MM.1S (cell line): ENCODE results near the gene RAB3GAP2.

Experiments
- DNase-seq: peaks from one replicate; pipeline ENCODE4 v3.0.0-alpha.2; 2015
- H2AFZ ChIP-seq: fragments of 300-600 bp; sonication (generic); 2 replicates; pipeline ENCODE4 v1.6.0; 2016; ENCODE audit warnings: antibody characterized with exemption, low read length
- H3F3A ChIP-seq: fragments of 300-600 bp; sonication (generic); 2 replicates; pipeline ENCODE4 v1.6.1; 2016; ENCODE audit warnings: mild to moderate bottlenecking, antibody characterized with exemption, low read length, moderate library complexity, mixed read lengths; ENCODE audit not compliant: insufficient read depth
- H3K27ac ChIP-seq: fragments of 300-600 bp; sonication (generic); 2 replicates; pipeline ENCODE4 v1.5.1; 2016; ENCODE audit warnings: mild to moderate bottlenecking, low read length
- H3K27me3 ChIP-seq: fragments of 300-600 bp; sonication (generic); replicated peaks from 2 replicates; pipeline ENCODE4 v1.6.0; 2016; ENCODE audit warnings: low read length; ENCODE audit not compliant: insufficient read depth
- H3K36me3 ChIP-seq: fragments of 300-600 bp; sonication (generic); replicated peaks from 2 replicates; pipeline ENCODE4 v1.6.1; 2016; ENCODE audit warnings: mild to moderate bottlenecking, low read length, mixed read lengths; ENCODE audit not compliant: insufficient read depth
- H3K4me1 ChIP-seq: fragments of 300-600 bp; sonication (generic); 2 replicates; pipeline ENCODE4 v1.6.1; 2016; ENCODE audit warnings: low read length, mixed read lengths
- H3K4me2 ChIP-seq: fragments of 300-600 bp; sonication (generic); 2 replicates; pipeline ENCODE4 v1.6.0; 2016; ENCODE audit warnings: low read depth, low read length
- H3K4me3 ChIP-seq: fragments of 300-600 bp; sonication (generic); 2 replicates; pipeline ENCODE4 v1.5.1; 2016; ENCODE audit warnings: low read length, mixed read lengths
- H3K79me2 ChIP-seq: fragments of 300-600 bp; sonication (generic); 2 replicates; pipeline ENCODE4 v1.6.1; 2016; ENCODE audit warnings: mixed run types, low read length, mixed read lengths
- H3K9ac ChIP-seq: fragments of 300-600 bp; sonication (generic); 2 replicates; pipeline ENCODE4 v1.6.1; 2016; ENCODE audit warnings: low read length, mixed read lengths
- H3K9me2 ChIP-seq: fragments of 300-600 bp; sonication (generic); replicated peaks from 2 replicates; pipeline ENCODE4 v1.6.1; 2016; ENCODE audit warnings: mild to moderate bottlenecking, low read length, mixed read lengths; ENCODE audit not compliant: insufficient read depth
- H3K9me3 ChIP-seq: fragments of 300-600 bp; sonication (generic); replicated peaks from 2 replicates; pipeline ENCODE4 v1.6.1; 2016; ENCODE audit warnings: mild to moderate bottlenecking, low read length, mixed read lengths; ENCODE audit not compliant: insufficient read depth
- H4K20me1 ChIP-seq: fragments of 300-600 bp; sonication (generic); 2 replicates; pipeline ENCODE4 v1.6.1; 2016; ENCODE audit warnings: mild to moderate bottlenecking, low read length, moderate library complexity, mixed read lengths; ENCODE audit not compliant: insufficient read depth
- EZH2 ChIP-seq: fragments of 300-600 bp; sonication (generic); optimal IDR thresholded peaks from 2 replicates; pipeline ENCODE3; 2017; ENCODE audit warnings: low read depth, mild to moderate bottlenecking, antibody characterized with exemption, low read length, mixed read lengths
- EZH2phosphoT487 ChIP-seq: fragments of 300-600 bp; sonication (generic); IDR thresholded peaks from 2 replicates; pipeline ENCODE4 v1.6.1; 2018; ENCODE audit warnings: antibody characterized with exemption, low read length
- TF ChIP-seq, protein P1 (sequence below): fragments of 300-600 bp; sonication (generic); IDR thresholded peaks from 2 replicates; pipeline ENCODE4 v1.5.1; 2016; ENCODE audit warnings: antibody characterized with exemption, low read length, mixed read lengths

RAB3GAP2 gene

DNA sequence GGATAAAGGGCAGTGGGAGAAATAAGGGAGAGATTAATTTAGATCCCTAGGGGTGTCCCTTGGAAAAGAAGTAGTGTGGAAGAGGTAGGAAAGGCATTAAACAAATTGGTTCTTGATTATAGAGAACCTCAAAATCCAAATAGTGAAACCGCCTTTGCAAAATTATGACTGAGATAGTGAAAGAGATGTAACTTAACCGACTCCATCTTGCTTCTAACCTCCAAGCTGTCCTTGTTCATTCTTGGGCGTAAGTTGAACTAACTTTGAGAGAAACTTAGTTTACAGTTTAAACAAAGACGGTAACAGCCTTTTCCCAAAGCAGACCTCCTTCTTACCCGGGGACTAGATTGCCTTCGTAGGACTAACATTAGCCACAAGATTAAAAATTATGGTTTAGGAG lies 3.2 kb upstream of the RAB3GAP2 start:
- Histone ChIP-seq H3K9ac (no peak overlapping the region), H3K36me3 (no peaks in the 10 kb centered on the region), H3K79me2 (peaks cover 17% of the 10 kb centered on the region), H3K4me1 (peaks cover 7% of the 10 kb centered on the region), H3K4me2 (no peak overlapping the region), H3K9me2 (no peaks in the 10 kb centered on the region), H3K9me3 (no peaks in the 10 kb centered on the region), H3F3A (peaks cover 10% of the 10 kb centered on the region), H3K27ac (no peak overlapping the region), H3K4me3 (no peak overlapping the region), H2AFZ (no peak overlapping the region), H3K27me3 (no peaks in the 10 kb centered on the region), H4K20me1 (no peaks in the 10 kb centered on the region)
- no peak for DNase-seq
- no peak for TF ChIP-seq EZH2phosphoT487

GRCh38 chr1:220274251-220274855 lies 2.1 kb upstream of the RAB3GAP2 start:
- Histone ChIP-seq H3K27ac (no peak overlapping the region), H3K27me3 (no peaks in the 10 kb centered on the region), H3K79me2 (peaks cover 28% of the 10 kb centered on the region), H3K9me2 (no peaks in the 10 kb centered on the region), H3K4me1 (peaks cover 12% of the 10 kb centered on the region), H4K20me1 (no peaks in the 10 kb centered on the region), H2AFZ (no peak overlapping the region), H3K36me3 (no peaks in the 10 kb centered on the region), H3F3A (peaks cover 10% of the 10 kb centered on the region), H3K9me3 (no peaks in the 10 kb centered on the region), H3K9ac (no peak overlapping the region), H3K4me3 (no peak overlapping the region), H3K4me2 (no peak overlapping the region)
- TF ChIP-seq EZH2 = no peak
- TF ChIP-seq, protein P1, sequence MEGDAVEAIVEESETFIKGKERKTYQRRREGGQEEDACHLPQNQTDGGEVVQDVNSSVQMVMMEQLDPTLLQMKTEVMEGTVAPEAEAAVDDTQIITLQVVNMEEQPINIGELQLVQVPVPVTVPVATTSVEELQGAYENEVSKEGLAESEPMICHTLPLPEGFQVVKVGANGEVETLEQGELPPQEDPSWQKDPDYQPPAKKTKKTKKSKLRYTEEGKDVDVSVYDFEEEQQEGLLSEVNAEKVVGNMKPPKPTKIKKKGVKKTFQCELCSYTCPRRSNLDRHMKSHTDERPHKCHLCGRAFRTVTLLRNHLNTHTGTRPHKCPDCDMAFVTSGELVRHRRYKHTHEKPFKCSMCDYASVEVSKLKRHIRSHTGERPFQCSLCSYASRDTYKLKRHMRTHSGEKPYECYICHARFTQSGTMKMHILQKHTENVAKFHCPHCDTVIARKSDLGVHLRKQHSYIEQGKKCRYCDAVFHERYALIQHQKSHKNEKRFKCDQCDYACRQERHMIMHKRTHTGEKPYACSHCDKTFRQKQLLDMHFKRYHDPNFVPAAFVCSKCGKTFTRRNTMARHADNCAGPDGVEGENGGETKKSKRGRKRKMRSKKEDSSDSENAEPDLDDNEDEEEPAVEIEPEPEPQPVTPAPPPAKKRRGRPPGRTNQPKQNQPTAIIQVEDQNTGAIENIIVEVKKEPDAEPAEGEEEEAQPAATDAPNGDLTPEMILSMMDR = no peak
- no peak for TF ChIP-seq EZH2phosphoT487
- no peak for DNase-seq

DNA sequence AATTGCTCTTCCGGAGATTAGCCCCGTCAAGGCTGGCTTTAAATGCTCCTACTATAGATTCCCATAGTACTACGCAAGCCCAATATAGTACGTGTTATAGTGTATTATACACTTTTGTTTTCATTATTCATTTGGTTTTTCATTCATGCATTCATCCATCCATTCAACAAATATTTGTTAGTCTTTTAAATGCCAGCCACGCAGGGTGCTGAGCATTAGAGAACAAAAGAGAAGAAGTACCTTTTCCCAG lies 513 bp upstream of the RAB3GAP2 start:
- H3K79me2 ChIP-seq = peaks cover 44% of the 10 kb centered on the region
- H3K27me3 ChIP-seq = no peaks in the 10 kb centered on the region
- peaks cover 12% of the 10 kb centered on the region for H3K4me1 ChIP-seq
- no peaks in the 10 kb centered on the region for H4K20me1 ChIP-seq
- peaks cover 10% of the 10 kb centered on the region for H3F3A ChIP-seq
- H3K9me3 ChIP-seq = no peaks in the 10 kb centered on the region
- peak overlapping the region; percentile 84 for H3K9ac ChIP-seq
- DNase-seq = no peak
- H3K36me3 ChIP-seq = 0 out of 2 replicates have a peak, but pooled peaks cover 3% of the 10 kb centered on the region
- no peaks in the 10 kb centered on the region for H3K9me2 ChIP-seq
- H3K4me2 ChIP-seq = peak overlapping the region; percentile 92
- TF ChIP-seq EZH2phosphoT487 = no peak
- TF ChIP-seq, protein P1 = no peak
- TF ChIP-seq EZH2 = no peak
- peak overlapping the region; percentile 75 for H3K4me3 ChIP-seq
- peak overlapping the region; percentile 80 for H2AFZ ChIP-seq
- H3K27ac ChIP-seq = peak overlapping the region; percentile 63; the same call in 1 of the 2 replicates

GRCh38 chr1:220271706-220272046 lies 577 bp downstream of the RAB3GAP2 start:
- no peaks in the 10 kb centered on the region for H3K27me3 ChIP-seq
- H3K27ac ChIP-seq = peak overlapping the region; percentile 63
- peak overlapping the region; percentile 50 for H2AFZ ChIP-seq
- no peaks in the 10 kb centered on the region for H3K9me2 ChIP-seq
- no peaks in the 10 kb centered on the region for H3K9me3 ChIP-seq
- DNase-seq = no peak
- H4K20me1 ChIP-seq = no peaks in the 10 kb centered on the region
- peaks cover 12% of the 10 kb centered on the region for H3K4me1 ChIP-seq
- H3K36me3 ChIP-seq = peaks cover 3% of the 10 kb centered on the region; the same call in 1 of the 2 replicates
- peaks cover 55% of the 10 kb centered on the region for H3K79me2 ChIP-seq
- no peak for TF ChIP-seq EZH2
- H3K4me3 ChIP-seq = peak overlapping the region; percentile 75
- peaks cover 10% of the 10 kb centered on the region for H3F3A ChIP-seq
- H3K4me2 ChIP-seq = peak overlapping the region; percentile 80
- peak overlapping the region; percentile 84 for H3K9ac ChIP-seq
